Keratinocyte (primary cell): ENCODE results near the gene POFUT2.

Experiments
- CTCF ChIP-seq, 3 experiments: IDR thresholded peaks in 1 of 3; conservative IDR thresholded peaks in 1 of 3; optimal IDR thresholded peaks in 1 of 3; 2 replicates in 2 of 3; 3 replicates in 1 of 3; pipeline versions ENCODE3 to v1.5.1; 2011; ENCODE audit warnings: low read length in 3 of 3, mild to moderate bottlenecking in 3 of 3, moderate library complexity in 2 of 3, control low read depth in 1 of 3, inconsistent platforms in 1 of 3; ENCODE audit not compliant: insufficient read depth in 2 of 3; ENCODE audit errors: extremely low read depth in 1 of 3
- EZH2 ChIP-seq: IDR thresholded peaks from one replicate; pipeline ENCODE4 v1.6.1; 2012; ENCODE audit warnings: inconsistent platforms, mild to moderate bottlenecking, low read length, moderate library complexity

- TF ChIP-seq EZH2 = no peak
- TF ChIP-seq CTCF (optimal IDR thresholded peaks at IDR 0.05 in 1 of 3, IDR thresholded peaks at IDR 0.05 in 1 of 3, conservative IDR thresholded peaks at IDR 0.05 in 1 of 3; ENCODE audit: extremely low read depth in 1 of 3, insufficient read depth in 2 of 3, low read length in 3 of 3) = no peak
These were observed 49.2 kb upstream of the POFUT2 start for GRCh38 chr21:45336870-45337269.
